Measurements from ENCODE around the gene ZNF587B.
"Not testable (repeated sequence)": the region's sequence is repeated elsewhere in the genome, so short reads cannot be mapped to it uniquely, and the experiment has no call there.

GRCh38 chr19:57849666-57850473 is 19.8 kb downstream of the ZNF587B start, which contains the start of gene ZNF587:
- TF ChIP-seq CTCF (IDR thresholded peaks at IDR 0.05; ENCODE audit: insufficient read depth, low read depth, low read length); EZH2 (IDR thresholded peaks at IDR 0.05; ENCODE audit: insufficient read depth, low read length): not testable (repeated sequence)

All from astrocyte (in vitro differentiated cells and primary cell).